Measurements from ENCODE around the gene ARHGAP28. TPM values are rescaled to one million over a fixed set of nuclear protein-coding genes. Genes with fewer than 3 reads are reported as not detected.

The ARHGAP28 gene
- total and polyA plus RNA-seq, 2 experiments from 2014 or later, result 13.6 to 23.7 TPM

GRCh38 chr18:6850396-6850795 is 120.9 kb downstream of the ARHGAP28 start:
- no peak for DNase-seq (ENCODE audit: low read depth in 1 of 2, low spot score in 1 of 2)
- H3K4me3 ChIP-seq, result no peak overlapping the region
- TF ChIP-seq, protein P1, sequence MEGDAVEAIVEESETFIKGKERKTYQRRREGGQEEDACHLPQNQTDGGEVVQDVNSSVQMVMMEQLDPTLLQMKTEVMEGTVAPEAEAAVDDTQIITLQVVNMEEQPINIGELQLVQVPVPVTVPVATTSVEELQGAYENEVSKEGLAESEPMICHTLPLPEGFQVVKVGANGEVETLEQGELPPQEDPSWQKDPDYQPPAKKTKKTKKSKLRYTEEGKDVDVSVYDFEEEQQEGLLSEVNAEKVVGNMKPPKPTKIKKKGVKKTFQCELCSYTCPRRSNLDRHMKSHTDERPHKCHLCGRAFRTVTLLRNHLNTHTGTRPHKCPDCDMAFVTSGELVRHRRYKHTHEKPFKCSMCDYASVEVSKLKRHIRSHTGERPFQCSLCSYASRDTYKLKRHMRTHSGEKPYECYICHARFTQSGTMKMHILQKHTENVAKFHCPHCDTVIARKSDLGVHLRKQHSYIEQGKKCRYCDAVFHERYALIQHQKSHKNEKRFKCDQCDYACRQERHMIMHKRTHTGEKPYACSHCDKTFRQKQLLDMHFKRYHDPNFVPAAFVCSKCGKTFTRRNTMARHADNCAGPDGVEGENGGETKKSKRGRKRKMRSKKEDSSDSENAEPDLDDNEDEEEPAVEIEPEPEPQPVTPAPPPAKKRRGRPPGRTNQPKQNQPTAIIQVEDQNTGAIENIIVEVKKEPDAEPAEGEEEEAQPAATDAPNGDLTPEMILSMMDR (IDR thresholded peaks at IDR 0.05; ENCODE audit: low read depth, low read length), result no peak
- H3K27ac ChIP-seq, result no peak overlapping the region
- H3K9me3 ChIP-seq (ENCODE audit: low read depth), result no peaks in the 10 kb centered on the region
- H3K36me3 ChIP-seq, result peaks cover 4% of the 10 kb centered on the region
- no peaks in the 10 kb centered on the region for H3K27me3 ChIP-seq
- H3K4me1 ChIP-seq (ENCODE audit: low read depth), result no peaks in the 10 kb centered on the region

- Histone ChIP-seq H3K27ac (no peak overlapping the region), H3K4me1 (ENCODE audit: low read depth) (no peaks in the 10 kb centered on the region), H3K9me3 (ENCODE audit: low read depth) (no peaks in the 10 kb centered on the region), H3K4me3 (no peak overlapping the region), H3K36me3 (peaks cover 4% of the 10 kb centered on the region), H3K27me3 (no peaks in the 10 kb centered on the region)
- TF ChIP-seq, protein P1 (IDR thresholded peaks at IDR 0.05; ENCODE audit: low read depth, low read length), result no peak
- no peak for DNase-seq (ENCODE audit: low read depth in 1 of 2, low spot score in 1 of 2)
Measured at GRCh38 chr18:6851480-6851879, 122.0 kb downstream of the ARHGAP28 start.

DNA sequence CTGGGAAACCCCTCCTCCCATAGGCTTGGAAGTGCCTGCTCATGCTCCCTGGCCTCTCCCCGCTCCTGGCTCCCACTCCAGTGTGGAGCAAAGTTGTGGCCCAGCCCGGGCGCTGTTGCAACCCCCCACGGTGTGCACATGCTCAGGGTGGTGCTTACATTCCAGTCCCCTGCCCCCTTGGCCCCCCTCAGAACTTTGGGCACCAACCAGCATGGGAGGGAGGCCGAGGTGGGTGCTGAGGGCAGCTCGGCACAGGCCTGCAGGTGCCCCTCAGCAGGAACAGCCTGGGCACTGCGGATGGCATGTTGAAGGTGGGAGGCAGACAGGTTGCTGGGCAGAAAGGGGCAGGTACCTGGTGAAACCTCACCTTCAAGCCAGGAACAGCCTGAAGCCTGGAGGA is 125.3 kb downstream of the ARHGAP28 start:
- no peaks in the 10 kb centered on the region for H3K4me1 ChIP-seq (ENCODE audit: low read depth)
- peaks cover 4% of the 10 kb centered on the region for H3K36me3 ChIP-seq
- DNase-seq (ENCODE audit: low read depth in 1 of 2, low spot score in 1 of 2), result no peak
- TF ChIP-seq, protein P1 (IDR thresholded peaks at IDR 0.05; ENCODE audit: low read depth, low read length), result no peak
- H3K4me3 ChIP-seq, result no peak overlapping the region
- no peak overlapping the region for H3K27ac ChIP-seq
- no peaks in the 10 kb centered on the region for H3K27me3 ChIP-seq
- no peaks in the 10 kb centered on the region for H3K9me3 ChIP-seq (ENCODE audit: low read depth)

- Histone ChIP-seq H3K4me1 (ENCODE audit: low read depth) (no peaks in the 10 kb centered on the region), H3K27ac (no peak overlapping the region), H3K9me3 (ENCODE audit: low read depth) (no peaks in the 10 kb centered on the region), H3K36me3 (peaks cover 4% of the 10 kb centered on the region), H3K4me3 (no peak overlapping the region), H3K27me3 (no peaks in the 10 kb centered on the region)
- TF ChIP-seq, protein P1 (IDR thresholded peaks at IDR 0.05; ENCODE audit: low read depth, low read length), result no peak
- DNase-seq (ENCODE audit: low read depth in 1 of 2, low spot score in 1 of 2), result no peak
Measured at GRCh38 chr18:6855767-6856166, 126.3 kb downstream of the ARHGAP28 start.

- TF ChIP-seq, protein P1 (IDR thresholded peaks at IDR 0.05; ENCODE audit: low read depth, low read length), result no peak
- Histone ChIP-seq H3K36me3 (no peaks in the 10 kb centered on the region), H3K4me1 (ENCODE audit: low read depth) (no peaks in the 10 kb centered on the region), H3K9me3 (ENCODE audit: low read depth) (no peaks in the 10 kb centered on the region), H3K4me3 (no peak overlapping the region), H3K27me3 (no peaks in the 10 kb centered on the region), H3K27ac (no peak overlapping the region)
- DNase-seq (ENCODE audit: low read depth in 1 of 2, low spot score in 1 of 2), result no peak
Measured at GRCh38 chr18:6857300-6857699, 127.8 kb downstream of the ARHGAP28 start.

Measured in cardiac muscle cell (in vitro differentiated cells and primary cell).